ENCODE measurements around the gene EPB41L4B.

DNA sequence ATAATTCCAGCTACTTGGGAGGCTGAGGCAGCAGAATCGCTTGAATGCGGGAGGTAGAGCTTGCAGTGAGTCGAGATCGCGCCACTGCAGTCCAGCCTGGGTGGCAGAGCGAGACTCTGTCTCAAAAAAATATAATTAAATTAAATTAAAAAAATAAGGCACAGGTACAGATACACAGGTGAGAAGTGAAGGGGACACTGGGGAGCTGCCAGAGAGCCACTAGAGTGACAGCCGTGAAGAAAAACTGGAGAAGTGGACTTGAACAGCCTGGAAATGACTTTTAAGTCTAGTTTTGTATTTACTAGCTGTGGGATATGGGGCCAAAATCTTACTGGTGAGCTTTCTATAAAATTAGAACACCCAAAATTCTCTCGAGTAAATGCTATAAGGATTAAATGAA is 15.1 kb downstream of the EPB41L4B start:
- no peak for TF ChIP-seq POLR2A (IDR thresholded peaks at IDR 0.05)
- TF ChIP-seq, protein P1, sequence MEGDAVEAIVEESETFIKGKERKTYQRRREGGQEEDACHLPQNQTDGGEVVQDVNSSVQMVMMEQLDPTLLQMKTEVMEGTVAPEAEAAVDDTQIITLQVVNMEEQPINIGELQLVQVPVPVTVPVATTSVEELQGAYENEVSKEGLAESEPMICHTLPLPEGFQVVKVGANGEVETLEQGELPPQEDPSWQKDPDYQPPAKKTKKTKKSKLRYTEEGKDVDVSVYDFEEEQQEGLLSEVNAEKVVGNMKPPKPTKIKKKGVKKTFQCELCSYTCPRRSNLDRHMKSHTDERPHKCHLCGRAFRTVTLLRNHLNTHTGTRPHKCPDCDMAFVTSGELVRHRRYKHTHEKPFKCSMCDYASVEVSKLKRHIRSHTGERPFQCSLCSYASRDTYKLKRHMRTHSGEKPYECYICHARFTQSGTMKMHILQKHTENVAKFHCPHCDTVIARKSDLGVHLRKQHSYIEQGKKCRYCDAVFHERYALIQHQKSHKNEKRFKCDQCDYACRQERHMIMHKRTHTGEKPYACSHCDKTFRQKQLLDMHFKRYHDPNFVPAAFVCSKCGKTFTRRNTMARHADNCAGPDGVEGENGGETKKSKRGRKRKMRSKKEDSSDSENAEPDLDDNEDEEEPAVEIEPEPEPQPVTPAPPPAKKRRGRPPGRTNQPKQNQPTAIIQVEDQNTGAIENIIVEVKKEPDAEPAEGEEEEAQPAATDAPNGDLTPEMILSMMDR (IDR thresholded peaks at IDR 0.05): no peak
